Right cardiac atrium (tissue), 5 donors: Measurements from ENCODE around the gene SEC23A. TPM values are rescaled to one million over a fixed set of nuclear protein-coding genes. Genes with fewer than 3 reads are reported as not detected.
"Not testable (repeated sequence)": the region's sequence is repeated elsewhere in the genome, so short reads cannot be mapped to it uniquely, and the experiment has no call there.

Source experiments
- ATAC-seq, 2 donors: fragments of 200-7000 bp; cut with Tn5 transposase; one replicate each; pipeline versions ENCODE4 v1.8.0 to v1.9.1; 2020; ENCODE audit warnings: moderate library complexity in 2 of 2, mild to moderate bottlenecking in 1 of 2
- DNase-seq, 3 donors: peaks; one replicate each; pipeline ENCODE4 v3.0.0-alpha.2; 2020
- H3K27ac ChIP-seq: one replicate; pipeline ENCODE4 v1.5.1; 2013; ENCODE audit warnings: mild to moderate bottlenecking, low read length, control low read depth, moderate library complexity
- H3K27me3 ChIP-seq: one replicate; pipeline ENCODE4 v1.6.1; 2013; ENCODE audit not compliant: control insufficient read depth, insufficient read depth
- H3K4me1 ChIP-seq: one replicate; pipeline ENCODE4 v1.6.1; 2013; ENCODE audit warnings: low read length; ENCODE audit not compliant: control insufficient read depth, insufficient read depth
- H3K4me3 ChIP-seq: one replicate; pipeline ENCODE4 v1.5.1; 2013; ENCODE audit warnings: low read length, control low read depth
- H3K9me3 ChIP-seq: one replicate; pipeline ENCODE4 v1.6.1; 2013; ENCODE audit warnings: low read length; ENCODE audit not compliant: control insufficient read depth
- WGBS: extraction: QIAGEN DNeasy Blood & Tissue Kit; methylation state at CpG from one replicate; pipeline ENCODE4 v1.1.7; 2013; 5-methylcytosine and 5-hydroxymethylcytosine counted together
- intact Hi-C, 4 donors: fragments of 100-400 bp; cut with DNase I; formaldehyde crosslinking; loops; one replicate each; pipeline versions ENCODE4 v1.11.0 to v1.14.0; 2022 to 2023
- polyA plus RNA-seq: library from polyadenylated mRNA; stranded (reverse); fragments of 200-250 nt; gene quantifications from one replicate; pipeline ENCODE4 v1.2.3, GENCODE V29; 2013
- total RNA-seq, 4 donors: library from RNA; stranded (reverse); fragmentation: NEBNext Ultra II Directional; extraction: Animal tissue kit (Norgen Biotek cat#: 25700); gene quantifications; one replicate each; pipeline ENCODE4 v1.2.1, GENCODE V29; 2021
- donor health status: healthy with polysubstance abuse.
- donor health status: DM: no; HTN: yes; CAD: no.
- donor health status: DM: no; HTN: no; CAD: no.
- donor health status: DM: no; HTN: yes; CAD: no; lungs with severe emphysema.
- donor health status: DM: yes; HTN: yes; CAD: no.

The SEC23A gene
- total and polyA plus RNA-seq, 5 donors: 35.2 to 129 (median 81.4) TPM

- H3K27ac ChIP-seq: no peak overlapping the region
- no peak for DNase-seq
- no peak overlapping the region for H3K4me3 ChIP-seq
- intact Hi-C loops: loop anchor here in 2 of 4 donors (5.0 kb wide), 1 partner anchor 292 kb away; no protein-coding TSS in a partner anchor
- no peaks in the 10 kb centered on the region for H3K9me3 ChIP-seq
- no peaks in the 10 kb centered on the region for H3K27me3 ChIP-seq
- H3K4me1 ChIP-seq: no peaks in the 10 kb centered on the region
- 74% methylated on average over 1 of the region's 1 CpG for WGBS
- ATAC-seq: no peak
Observed at GRCh38 chr14:39014460-39014859, 88.6 kb downstream of the SEC23A start.

GRCh38 chr14:39008965-39009364 lies 94.1 kb downstream of the SEC23A start:
- WGBS: 82% methylated on average over 1 of the region's 1 CpG
- H3K27ac ChIP-seq, H3K4me3 ChIP-seq, intact Hi-C loops, H3K27me3 ChIP-seq, ATAC-seq, DNase-seq, H3K9me3 ChIP-seq, H3K4me1 ChIP-seq: not testable (repeated sequence)

GRCh38 chr14:39006721-39007410 lies 96.2 kb downstream of the SEC23A start:
- DNase-seq (no peak), ATAC-seq (no peak)
- Histone ChIP-seq H3K9me3 (no peaks in the 10 kb centered on the region), H3K4me1 (no peaks in the 10 kb centered on the region), H3K27me3 (no peaks in the 10 kb centered on the region), H3K4me3 (no peak overlapping the region), H3K27ac (no peak overlapping the region)
- intact Hi-C loops: no loop called here
- WGBS: 81% methylated on average over 4 of the region's 4 CpGs

- ATAC-seq (peak; percentile 76 to 90), DNase-seq (peak; percentile 36 to 61 (median 43))
- Histone ChIP-seq H3K4me1 (no peaks in the 10 kb centered on the region), H3K9me3 (no peaks in the 10 kb centered on the region), H3K27ac (no peak overlapping the region), H3K27me3 (no peaks in the 10 kb centered on the region), H3K4me3 (no peak overlapping the region)
- intact Hi-C loops: no loop called here
- WGBS: 69% methylated on average over 8 of the region's 8 CpGs
Observed at GRCh38 chr14:39005044-39005880, 97.8 kb downstream of the SEC23A start.

- H3K27ac ChIP-seq: no peak overlapping the region
- no peak for ATAC-seq
- WGBS: 78% methylated on average over 1 of the region's 1 CpG
Observed at GRCh38 chr14:38999949-39000348, 103.1 kb downstream of the SEC23A start.

GRCh38 chr14:38994731-38995130 lies 108.3 kb downstream of the SEC23A start:
- WGBS: 31% methylated on average over 3 of the region's 3 CpGs
- Histone ChIP-seq H3K4me3 (no peak overlapping the region), H3K27ac (no peak overlapping the region), H3K27me3 (no peaks in the 10 kb centered on the region), H3K9me3 (no peaks in the 10 kb centered on the region), H3K4me1 (peaks cover 2% of the 10 kb centered on the region)
- intact Hi-C loops: loop anchor here in 1 of 4 donors (10.0 kb wide), 1 partner anchor 120 kb away; no protein-coding TSS in a partner anchor
- ATAC-seq: no peak
- no peak for DNase-seq

More at GRCh38 chr14:38999949-39000348, 103.1 kb downstream of the SEC23A start:
- no peaks in the 10 kb centered on the region for H3K27me3 ChIP-seq
- H3K4me3 ChIP-seq: no peak overlapping the region
- DNase-seq: no peak
- H3K4me1 ChIP-seq: no peaks in the 10 kb centered on the region
- intact Hi-C loops: loop anchor here in 1 of 4 donors (10.0 kb wide), 1 partner anchor 125 kb away; no protein-coding TSS in a partner anchor
- no peaks in the 10 kb centered on the region for H3K9me3 ChIP-seq

- ATAC-seq: no peak
- no peak for DNase-seq
- Histone ChIP-seq H3K9me3 (no peaks in the 10 kb centered on the region), H3K27ac (no peak overlapping the region), H3K4me1 (peaks cover 2% of the 10 kb centered on the region), H3K27me3 (no peaks in the 10 kb centered on the region), H3K4me3 (no peak overlapping the region)
- 64% methylated on average over 2 of the region's 2 CpGs for whole genome bisulfite sequencing
- intact Hi-C loops: loop anchor here in 1 of 4 donors (10.0 kb wide), 1 partner anchor 119 kb away; no protein-coding TSS in a partner anchor
Observed at GRCh38 chr14:38993981-38994380, 109.1 kb downstream of the SEC23A start.

GRCh38 chr14:38992067-38992844 lies 110.8 kb downstream of the SEC23A start:
- ATAC-seq (peak in 1 of 2 donors; percentile 71), DNase-seq (no peak)
- Histone ChIP-seq H3K4me3 (no peak overlapping the region), H3K27me3 (no peaks in the 10 kb centered on the region), H3K27ac (peak overlapping the region; percentile 58), H3K4me1 (peaks cover 2% of the 10 kb centered on the region), H3K9me3 (no peaks in the 10 kb centered on the region)
- 56% methylated on average over 4 of the region's 4 CpGs for WGBS
- intact Hi-C loops: loop anchor here in 1 of 4 donors (10.0 kb wide), 1 partner anchor 117 kb away; no protein-coding TSS in a partner anchor

- WGBS: 92% methylated on average over 1 of the region's 1 CpG
- intact Hi-C loops: loop anchor here in 1 of 4 donors (10.0 kb wide), 1 partner anchor 116 kb away; no protein-coding TSS in a partner anchor
- ATAC-seq (no peak), DNase-seq (no peak)
- H3K4me3 ChIP-seq: no peak overlapping the region
- H3K27ac ChIP-seq: no peak overlapping the region
- no peaks in the 10 kb centered on the region for H3K9me3 ChIP-seq
- H3K27me3 ChIP-seq: no peaks in the 10 kb centered on the region
- H3K4me1 ChIP-seq: peaks cover 2% of the 10 kb centered on the region
Observed at GRCh38 chr14:38991299-38991698, 111.7 kb downstream of the SEC23A start.

- Histone ChIP-seq H3K27me3 (no peaks in the 10 kb centered on the region), H3K9me3 (no peaks in the 10 kb centered on the region), H3K4me3 (peak overlapping the region; percentile 15), H3K27ac (no peak overlapping the region), H3K4me1 (peaks cover 2% of the 10 kb centered on the region)
- intact Hi-C loops: loop anchor here in 1 of 4 donors (10.0 kb wide), 1 partner anchor 115 kb away; no protein-coding TSS in a partner anchor
- ATAC-seq (no peak), DNase-seq (no peak)
- WGBS: 51% methylated on average over 2 of the region's 2 CpGs
Observed at GRCh38 chr14:38989922-38990546, 113.0 kb downstream of the SEC23A start.
